IMR-90 (cell line): ENCODE data around the gene IL17B. TPM values are rescaled to one million over a fixed set of nuclear protein-coding genes. Genes with fewer than 3 reads are reported as not detected.

Experiments
- ATAC-seq: fragments of 200-7000 bp; cut with Tn5 transposase; 2 replicates; pipeline ENCODE4 v1.9.1; 2020; ENCODE audit warnings: low read depth, mild to moderate bottlenecking, moderate library complexity
- BruUV-seq: library from RNA; stranded (reverse); fragments of 400-500 nt; replicated peaks from 2 replicates; lab custom pipeline; 2021; lab: Mats Ljungman, UMichigan
- CTCF ChIA-PET: fragments of 300-600 bp; formaldehyde crosslinking; extraction: SDS; loops from one replicate; lab custom pipeline; 2021; ENCODE audit warnings: antibody characterized with exemption; lab: Yijun Ruan, JAX
- POLR2A ChIA-PET: fragments of 300-600 bp; sonication (Branson Sonifier 250); formaldehyde crosslinking; loops from one replicate; lab custom pipeline; 2022; ENCODE audit warnings: antibody characterized with exemption; ENCODE audit not compliant: unreplicated experiment; lab: Charles Lee
- DNase-seq: peaks from one replicate; pipeline ENCODE4 v3.0.0; 2013
- H2AFZ ChIP-seq: replicated peaks from 2 replicates; pipeline ENCODE3; 2013; ENCODE audit warnings: low read length, mild to moderate bottlenecking; ENCODE audit not compliant: poor library complexity
- H2AK5ac ChIP-seq: 2 replicates; pipeline ENCODE4 v1.6.1; 2013; ENCODE audit warnings: low read depth, low read length, inconsistent platforms
- H2AK9ac ChIP-seq: replicated peaks from 2 replicates; pipeline ENCODE3; 2013; ENCODE audit warnings: mild to moderate bottlenecking, low read depth, low read length, moderate library complexity; ENCODE audit not compliant: poor library complexity
- H2BK120ac ChIP-seq: 2 replicates; pipeline ENCODE4 v1.6.1; 2013; ENCODE audit warnings: low read depth, low read length, inconsistent platforms
- H2BK15ac ChIP-seq: 3 replicates; pipeline ENCODE4 v1.6.1; 2013; ENCODE audit warnings: low read depth, low read length, inconsistent platforms
- H2BK20ac ChIP-seq: 2 replicates; pipeline ENCODE4 v1.6.1; 2013; ENCODE audit warnings: low read depth, mild to moderate bottlenecking, inconsistent platforms, low read length, moderate library complexity
- H2BK5ac ChIP-seq: 2 replicates; pipeline ENCODE4 v1.6.1; 2013; ENCODE audit warnings: mild to moderate bottlenecking, low read depth, low read length, inconsistent platforms; ENCODE audit not compliant: poor library complexity, severe bottlenecking
- H3K14ac ChIP-seq: replicated peaks from 2 replicates; pipeline ENCODE4 v1.6.1; 2013; ENCODE audit warnings: low read depth, low read length, inconsistent platforms
- H3K18ac ChIP-seq: 2 replicates; pipeline ENCODE4 v1.6.1; 2013; ENCODE audit warnings: low read depth, low read length, control low read depth
- H3K23ac ChIP-seq: 2 replicates; pipeline ENCODE4 v1.6.1; 2013; ENCODE audit warnings: low read depth, low read length, inconsistent platforms
- H3K27ac ChIP-seq: 2 replicates; pipeline ENCODE4 v1.5.1; 2013; ENCODE audit warnings: mild to moderate bottlenecking, control low read depth, low read length; ENCODE audit not compliant: insufficient read depth
- H3K27me3 ChIP-seq: 2 replicates; pipeline ENCODE4 v1.6.1; 2013; ENCODE audit warnings: low read length; ENCODE audit not compliant: control insufficient read depth, insufficient read depth
- H3K36me3 ChIP-seq: 2 replicates; pipeline ENCODE4 v1.6.1; 2013; ENCODE audit warnings: low read length, mixed read lengths; ENCODE audit not compliant: control insufficient read depth, insufficient read depth
- H3K4ac ChIP-seq: 2 replicates; pipeline ENCODE4 v1.6.1; 2013; ENCODE audit warnings: low read depth, low read length, inconsistent platforms
- H3K4me1 ChIP-seq: 2 replicates; pipeline ENCODE4 v1.6.1; 2013; ENCODE audit warnings: low read length, mixed read lengths; ENCODE audit not compliant: control insufficient read depth, insufficient read depth
- H3K4me2 ChIP-seq: 2 replicates; pipeline ENCODE4 v1.6.1; 2013; ENCODE audit warnings: low read depth, mild to moderate bottlenecking, control low read depth, low read length, moderate library complexity
- H3K4me3 ChIP-seq: 2 replicates; pipeline ENCODE4 v1.5.1; 2013; ENCODE audit warnings: low read depth, mild to moderate bottlenecking, control low read depth, low read length, moderate library complexity; ENCODE audit not compliant: insufficient read depth
- H3K56ac ChIP-seq: 2 replicates; pipeline ENCODE4 v1.6.1; 2013; ENCODE audit warnings: low read length, inconsistent platforms; ENCODE audit not compliant: insufficient read depth; ENCODE audit errors: extremely low read depth
- H3K79me1 ChIP-seq, 2 experiments: 2 replicates each; pipeline ENCODE4 v1.6.1; 2013; ENCODE audit warnings: low read length in 2 of 2, inconsistent platforms in 1 of 2, low read depth in 1 of 2
- H3K9ac ChIP-seq: 2 replicates; pipeline ENCODE4 v1.6.1; 2013; ENCODE audit warnings: low read depth, low read length, control low read depth
- H3K9me1 ChIP-seq: 2 replicates; pipeline ENCODE4 v1.6.1; 2013; ENCODE audit warnings: low read length, inconsistent platforms; ENCODE audit not compliant: insufficient read depth
- H3K9me3 ChIP-seq: 2 replicates; pipeline ENCODE4 v1.6.1; 2013; ENCODE audit warnings: low read length; ENCODE audit not compliant: control insufficient read depth, insufficient read depth
- H4K20me1 ChIP-seq: 2 replicates; pipeline ENCODE4 v1.6.1; 2013; ENCODE audit warnings: low read length, inconsistent platforms; ENCODE audit not compliant: insufficient read depth
- H4K5ac ChIP-seq: 2 replicates; pipeline ENCODE4 v1.6.1; 2013; ENCODE audit warnings: mild to moderate bottlenecking, low read depth, low read length, control low read depth
- H4K8ac ChIP-seq, 2 experiments: 2 replicates each; pipeline ENCODE4 v1.6.1; 2013; ENCODE audit warnings: low read depth in 2 of 2, low read length in 2 of 2, control low read depth in 1 of 2, inconsistent platforms in 1 of 2
- H4K91ac ChIP-seq: 2 replicates; pipeline ENCODE4 v1.6.1; 2013; ENCODE audit warnings: low read depth, low read length, inconsistent platforms; ENCODE audit not compliant: insufficient read depth
- ELK1 ChIP-seq: fragments of 150-350 bp; IDR thresholded peaks from 2 replicates; pipeline ENCODE4 v1.6.1; 2016; ENCODE audit warnings: low read depth, mild to moderate bottlenecking, low read length, moderate library complexity, borderline replicate concordance
- MAFK ChIP-seq: IDR thresholded peaks from 2 replicates; pipeline ENCODE4 v1.6.1; 2012; ENCODE audit warnings: low read depth, low read length, improper control_type of control experiment
- MXI1 ChIP-seq: IDR thresholded peaks from 2 replicates; pipeline ENCODE4 v1.6.1; 2012; ENCODE audit warnings: low read depth, mild to moderate bottlenecking, low read length, moderate library complexity, borderline replicate concordance
- NFE2L2 ChIP-seq: fragments of 150-350 bp; IDR thresholded peaks from 2 replicates; pipeline ENCODE4 v1.6.1; 2016; ENCODE audit warnings: low read depth, mild to moderate bottlenecking, low read length
- WGBS, 2 experiments: methylation state at CpG; one replicate each; pipeline versions ENCODE4 v1.1.5 to v1.1.7; 2013; ENCODE audit warnings: missing lambda C conversion rate in 2 of 2; ENCODE audit not compliant: insufficient read length in 1 of 2; ENCODE audit errors: extremely low coverage in 2 of 2; 5-methylcytosine and 5-hydroxymethylcytosine counted together
- dilution Hi-C: fragments of 300-500 bp; cut with HindIII; formaldehyde crosslinking; loops from one replicate; pipeline ENCODE4 v1.14.3; 2018; ENCODE audit warnings: low sequenced_read_pairs; ENCODE audit not compliant: unreplicated experiment
- in situ Hi-C: fragments of 300-500 bp; cut with MboI; formaldehyde crosslinking; loops from 3 replicates; pipeline ENCODE4 v1.14.3; 2019; ENCODE audit warnings: low sequenced_read_pairs, inconsistent platforms, mixed read lengths
- intact Hi-C: fragments of 100-400 bp; cut with micrococcal nuclease; formaldehyde crosslinking; loops from 2 replicates; pipeline ENCODE4 v1.10.0; 2022
- polyA plus RNA-seq, 3 experiments: library from polyadenylated mRNA; depleted of rRNA; stranded (reverse); fragments of >200 nt; gene quantifications; 2 replicates each; pipeline ENCODE4 v1.2.3, GENCODE V29; 2012; ENCODE audit warnings: low replicate concordance in 1 of 3
- total RNA-seq: library from RNA; depleted of rRNA; stranded (reverse); fragments of >200 nt; gene quantifications from 2 replicates; pipeline ENCODE4 v1.2.3, GENCODE V29; 2012
- TF ChIP-seq, protein P1 (sequence below): fragments of 150-350 bp; IDR thresholded peaks from 2 replicates; pipeline ENCODE4 v1.6.1; 2017; ENCODE audit warnings: mild to moderate bottlenecking, antibody characterized with exemption, low read length, low read depth

IL17B gene
- total and polyA plus RNA-seq, 2 of the 4 experiments (the other 2 are of a cell fraction), result 0.31 TPM; not detected in 1

- peak overlapping the region; percentile 87 for H3K23ac ChIP-seq
- H4K8ac ChIP-seq, result peak overlapping the region; percentile 30 to 49; a peak in 1 of 4 replicates
- H2AFZ ChIP-seq, result peak overlapping the region; percentile 70
- 0% methylated on average over 1 of the region's 1 CpG; no CpG with 5 or more reads in 1 of the 2 experiments for WGBS, 2 experiments
- peaks cover 2% of the 10 kb centered on the region for H3K9me3 ChIP-seq
- peak overlapping the region; percentile 50; the same call in 1 of the 2 replicates for H3K56ac ChIP-seq
- H3K14ac ChIP-seq, result peak overlapping the region; percentile 74
- no peak overlapping the region for H2AK9ac ChIP-seq
- H3K27ac ChIP-seq, result peak overlapping the region; percentile 57; the same call in 1 of the 2 replicates
- H4K91ac ChIP-seq, result peak overlapping the region; percentile 69
- TF ChIP-seq, protein P1, sequence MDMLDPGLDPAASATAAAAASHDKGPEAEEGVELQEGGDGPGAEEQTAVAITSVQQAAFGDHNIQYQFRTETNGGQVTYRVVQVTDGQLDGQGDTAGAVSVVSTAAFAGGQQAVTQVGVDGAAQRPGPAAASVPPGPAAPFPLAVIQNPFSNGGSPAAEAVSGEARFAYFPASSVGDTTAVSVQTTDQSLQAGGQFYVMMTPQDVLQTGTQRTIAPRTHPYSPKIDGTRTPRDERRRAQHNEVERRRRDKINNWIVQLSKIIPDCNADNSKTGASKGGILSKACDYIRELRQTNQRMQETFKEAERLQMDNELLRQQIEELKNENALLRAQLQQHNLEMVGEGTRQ, result peak; percentile 5; the same call in 1 of the 2 replicates
- TF ChIP-seq NFE2L2 (no peak), MXI1 (no peak), ELK1 (no peak), MAFK (0 out of 2 replicates have a peak, but pooled peaks have one; percentile 37)
- peaks cover 2 to 11% of the 10 kb centered on the region in 2 experiments; a peak in 1 of 4 replicates for H3K79me1 ChIP-seq
- peak overlapping the region; percentile 17 for H3K18ac ChIP-seq
- H3K4me3 ChIP-seq, result no peak overlapping the region
- DNase-seq, result peak; percentile 84
- POLR2A ChIA-PET, result no interaction called here
- peak overlapping the region; percentile 81 for H2BK20ac ChIP-seq
- BruUV-seq, result no TSS peak
- peaks cover 25% of the 10 kb centered on the region for H3K4me1 ChIP-seq
- H3K9ac ChIP-seq, result no peak overlapping the region
- H2BK5ac ChIP-seq, result peak overlapping the region; percentile 42
- H3K9me1 ChIP-seq, result peaks cover 12% of the 10 kb centered on the region
- H4K5ac ChIP-seq, result peak overlapping the region; percentile 45; the same call in 1 of the 2 replicates
- peak overlapping the region; percentile 92 for H2AK5ac ChIP-seq
- H2BK15ac ChIP-seq, result peak overlapping the region; percentile 77; the same call in 2 of the 3 replicates
- CTCF ChIA-PET, result interaction anchor here (0.6 to 1.5 kb wide), 4 partner anchors 18 to 1517 kb away, joined by 6 to 8 read pairs (median 6); partner anchors contain the start of gene ZNF300
- H3K4me2 ChIP-seq, result peak overlapping the region; percentile 23; the same call in 1 of the 2 replicates
- in situ Hi-C loops (loop anchor here (5.0 kb wide), 1 partner anchor 44 kb away; no protein-coding TSS in a partner anchor), intact Hi-C loops (no loop called here), dilution Hi-C loops (no loop called here)
- no peaks in the 10 kb centered on the region; the same call in 1 of the 2 replicates for H4K20me1 ChIP-seq
- H3K4ac ChIP-seq, result peak overlapping the region; percentile 86
- H3K27me3 ChIP-seq, result no peaks in the 10 kb centered on the region
- peak; percentile 81 for ATAC-seq
- peak overlapping the region; percentile 71 for H2BK120ac ChIP-seq
- no peaks in the 10 kb centered on the region for H3K36me3 ChIP-seq
These were observed 8.9 kb upstream of the IL17B start for GRCh38 chr5:149387982-149388381.
